Measurements from ENCODE around the gene SLC4A2. TPM values are rescaled to one million over a fixed set of nuclear protein-coding genes. Genes with fewer than 3 reads are reported as not detected.

The SLC4A2 gene
- total and polyA plus RNA-seq, 8 donors: 81.7 to 205 (median 104) TPM

DNA sequence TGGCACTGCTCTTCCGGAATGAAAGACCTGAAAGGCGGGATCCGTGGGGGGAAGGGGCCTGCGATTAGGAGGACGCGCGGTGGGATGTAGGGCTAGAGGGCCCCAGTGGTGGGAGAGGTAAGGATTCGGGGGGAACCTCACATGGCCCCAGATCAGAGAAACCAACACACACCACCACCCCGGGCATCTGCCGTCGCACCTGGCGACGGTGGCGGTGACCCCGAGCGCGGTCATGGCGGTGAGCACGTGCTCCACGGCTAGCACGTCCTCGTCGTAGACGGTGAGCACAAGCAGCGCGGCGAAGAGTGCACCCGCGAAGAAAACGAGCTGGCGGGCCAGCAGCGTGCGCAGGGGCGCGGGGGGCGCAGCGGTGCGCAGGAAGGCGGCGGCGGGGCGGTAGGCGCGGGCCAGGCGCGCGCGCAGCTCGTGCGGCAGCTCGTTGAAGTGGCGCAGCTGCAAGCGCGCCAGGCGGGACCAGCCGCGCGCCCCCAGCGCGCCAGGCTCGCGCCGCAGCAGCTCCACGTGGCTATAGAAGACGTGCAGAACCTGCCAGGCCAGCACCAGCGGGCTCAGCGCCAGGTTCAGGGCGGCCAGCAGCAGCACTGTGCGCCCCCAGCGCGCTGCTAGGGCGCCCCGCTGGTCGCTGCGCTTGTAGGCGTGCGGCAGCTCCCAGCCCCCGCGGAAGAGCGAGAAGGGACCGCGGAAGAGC is 40.8 kb upstream of the SLC4A2 start:
- H3K27ac ChIP-seq: no peak overlapping the region
- no peaks in the 10 kb centered on the region for H3K9me3 ChIP-seq
- H3K4me3 ChIP-seq: no peak overlapping the region
- ATAC-seq: peak; percentile 42
- intact Hi-C loops (cut with DNase I): no loop called here
- peak in 2 of 4 donors; percentile 76 to 81 for DNase-seq
- TF ChIP-seq, protein P1, sequence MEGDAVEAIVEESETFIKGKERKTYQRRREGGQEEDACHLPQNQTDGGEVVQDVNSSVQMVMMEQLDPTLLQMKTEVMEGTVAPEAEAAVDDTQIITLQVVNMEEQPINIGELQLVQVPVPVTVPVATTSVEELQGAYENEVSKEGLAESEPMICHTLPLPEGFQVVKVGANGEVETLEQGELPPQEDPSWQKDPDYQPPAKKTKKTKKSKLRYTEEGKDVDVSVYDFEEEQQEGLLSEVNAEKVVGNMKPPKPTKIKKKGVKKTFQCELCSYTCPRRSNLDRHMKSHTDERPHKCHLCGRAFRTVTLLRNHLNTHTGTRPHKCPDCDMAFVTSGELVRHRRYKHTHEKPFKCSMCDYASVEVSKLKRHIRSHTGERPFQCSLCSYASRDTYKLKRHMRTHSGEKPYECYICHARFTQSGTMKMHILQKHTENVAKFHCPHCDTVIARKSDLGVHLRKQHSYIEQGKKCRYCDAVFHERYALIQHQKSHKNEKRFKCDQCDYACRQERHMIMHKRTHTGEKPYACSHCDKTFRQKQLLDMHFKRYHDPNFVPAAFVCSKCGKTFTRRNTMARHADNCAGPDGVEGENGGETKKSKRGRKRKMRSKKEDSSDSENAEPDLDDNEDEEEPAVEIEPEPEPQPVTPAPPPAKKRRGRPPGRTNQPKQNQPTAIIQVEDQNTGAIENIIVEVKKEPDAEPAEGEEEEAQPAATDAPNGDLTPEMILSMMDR (IDR thresholded peaks at IDR 0.05): peak in 1 of 2 donors; percentile 37
- H3K27me3 ChIP-seq: peaks cover 20 to 93% of the 10 kb centered on the region in 2 donors
- H3K36me3 ChIP-seq: no peaks in the 10 kb centered on the region
- H3K4me1 ChIP-seq: peaks cover 12 to 28% of the 10 kb centered on the region in 2 donors

DNA sequence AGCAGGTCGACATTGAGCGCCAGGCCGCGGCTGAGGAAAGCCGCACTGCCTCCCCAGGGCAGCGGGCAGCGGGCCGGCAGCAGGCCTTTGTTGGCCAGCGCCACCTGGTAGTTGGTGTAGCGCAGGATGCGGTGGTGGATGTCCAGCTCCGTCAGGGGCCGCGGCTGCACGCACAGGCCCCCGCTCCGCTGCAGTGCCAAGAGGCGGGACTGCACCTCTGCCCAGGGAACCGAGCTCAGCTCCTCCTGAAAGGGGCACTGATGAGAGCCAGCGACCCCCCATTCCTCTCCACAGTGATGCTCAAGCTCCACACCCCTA is 40.3 kb upstream of the SLC4A2 start:
- Histone ChIP-seq H3K36me3 (no peaks in the 10 kb centered on the region), H3K9me3 (no peaks in the 10 kb centered on the region), H3K4me3 (no peak overlapping the region), H3K4me1 (peaks cover 12 to 24% of the 10 kb centered on the region in 2 donors), H3K27ac (no peak overlapping the region), H3K27me3 (peaks cover 18 to 91% of the 10 kb centered on the region in 2 donors)
- DNase-seq (peak in 1 of 4 donors; percentile 60), ATAC-seq (peak; percentile 9)
- intact Hi-C loops (cut with DNase I): no loop called here
- TF ChIP-seq, protein P1 (IDR thresholded peaks at IDR 0.05): no peak

DNA sequence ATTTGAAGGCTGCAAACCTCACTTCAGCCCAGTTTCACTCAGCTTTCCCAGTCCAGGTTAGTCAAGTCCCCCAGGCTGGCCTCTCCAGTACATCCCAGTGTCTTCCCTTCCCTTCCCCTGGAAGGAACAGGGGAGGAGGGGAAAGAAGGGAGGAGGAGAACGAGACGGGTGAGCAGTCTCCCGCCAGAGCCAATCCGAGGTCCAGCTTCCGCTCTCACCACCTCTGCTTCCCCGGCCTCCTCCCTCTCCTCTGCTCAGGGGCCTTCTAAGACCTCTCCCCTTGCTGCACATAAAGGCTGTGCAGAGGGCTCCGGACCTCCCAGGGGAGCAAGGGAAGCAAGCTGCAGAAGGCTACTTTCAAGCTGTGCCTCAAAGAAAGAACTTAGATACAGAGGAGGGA is 39.2 kb upstream of the SLC4A2 start:
- H3K9me3 ChIP-seq: no peaks in the 10 kb centered on the region
- no peak for ATAC-seq
- TF ChIP-seq, protein P1 (IDR thresholded peaks at IDR 0.05): no peak
- no peak overlapping the region for H3K4me3 ChIP-seq
- H3K27ac ChIP-seq: no peak overlapping the region
- peaks cover 18 to 82% of the 10 kb centered on the region in 2 donors for H3K27me3 ChIP-seq
- H3K4me1 ChIP-seq: peaks cover 12 to 20% of the 10 kb centered on the region in 2 donors
- no peak for DNase-seq
- no peaks in the 10 kb centered on the region for H3K36me3 ChIP-seq
- intact Hi-C loops (cut with DNase I): no loop called here

DNA sequence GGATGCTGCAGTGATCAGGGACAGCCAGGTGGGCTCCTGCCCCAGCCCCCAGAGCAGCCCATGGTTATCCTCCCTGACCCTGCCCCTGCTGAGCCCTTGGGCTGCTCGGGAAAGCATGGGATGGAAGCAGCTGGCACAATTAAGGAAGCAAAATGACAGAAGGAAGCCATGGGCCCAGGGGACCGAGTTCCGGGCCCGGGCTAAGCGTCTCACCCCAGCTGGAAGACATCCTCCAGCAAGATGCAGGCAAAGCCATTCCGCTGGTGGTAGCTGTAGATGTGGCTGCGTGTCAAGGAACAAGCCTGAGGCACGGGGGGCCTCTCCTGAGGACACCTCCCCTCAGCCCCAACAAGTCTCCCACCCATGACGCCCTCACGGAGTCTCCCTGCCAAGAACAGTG is 36.2 kb upstream of the SLC4A2 start:
- no peak for ATAC-seq
- no peaks in the 10 kb centered on the region for H3K36me3 ChIP-seq
- no peak overlapping the region for H3K27ac ChIP-seq
- TF ChIP-seq, protein P1 (IDR thresholded peaks at IDR 0.05): no peak
- no peaks in the 10 kb centered on the region for H3K9me3 ChIP-seq
- H3K27me3 ChIP-seq: peaks cover 13 to 52% of the 10 kb centered on the region in 2 donors
- peaks cover 11 to 15% of the 10 kb centered on the region in 2 donors for H3K4me1 ChIP-seq
- H3K4me3 ChIP-seq: no peak overlapping the region
- intact Hi-C loops (cut with DNase I): no loop called here
- DNase-seq: no peak

DNA sequence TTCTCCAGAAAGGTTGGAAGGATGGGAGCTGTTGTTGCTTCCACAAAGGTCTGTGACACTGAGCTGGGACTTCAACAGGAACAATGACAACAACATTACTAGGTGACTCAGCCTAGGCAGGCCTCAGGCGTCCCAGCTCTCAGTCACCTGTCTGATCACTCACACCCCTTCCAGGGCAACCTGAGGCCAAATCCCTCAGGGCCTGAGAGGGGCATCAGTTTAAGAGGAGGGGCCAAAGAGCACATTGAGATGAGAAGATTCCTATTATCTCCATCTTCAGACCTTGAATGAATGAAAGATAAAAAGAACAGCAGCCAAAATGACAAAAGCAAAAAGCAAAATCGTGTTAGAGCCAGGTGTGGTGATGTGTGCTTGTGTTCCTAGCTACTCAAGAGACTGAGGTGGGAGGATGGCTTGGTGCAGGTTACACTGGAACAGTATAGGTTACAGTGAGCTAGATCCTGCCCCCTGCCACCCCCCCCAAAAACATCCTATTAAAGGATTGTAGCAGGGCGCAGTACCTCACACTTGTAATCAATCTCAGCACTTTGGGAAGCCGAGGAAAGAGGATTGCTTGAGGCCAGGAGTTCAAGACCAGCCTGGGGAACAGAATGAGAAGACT is 34.8 kb upstream of the SLC4A2 start, which contains the start of gene ATG9B:
ATG9B (minus strand) TSS at position 60 of the 622 bp plus-strand sequence. CDS start 71 bp downstream, outside the sequence.
- no peak for ATAC-seq
- intact Hi-C loops (cut with DNase I): no loop called here
- peaks cover 8 to 9% of the 10 kb centered on the region in 2 donors for H3K4me1 ChIP-seq

More for the DNA sequence above, 34.8 kb upstream of the SLC4A2 start, which contains the start of gene ATG9B:
- H3K36me3 ChIP-seq: no peaks in the 10 kb centered on the region
- H3K4me3 ChIP-seq: no peak within 1 kb of the TSS
- TF ChIP-seq, protein P1 (IDR thresholded peaks at IDR 0.05): no peak
- H3K9me3 ChIP-seq: no peaks in the 10 kb centered on the region
- H3K27ac ChIP-seq: no peak within 1 kb of the TSS
- peaks cover 0 to 39% of the 10 kb centered on the region in 2 donors for H3K27me3 ChIP-seq
- DNase-seq: no peak
